IMR-90 (cell line): ENCODE data around the gene PAPLN. TPM values are rescaled to one million over a fixed set of nuclear protein-coding genes. Genes with fewer than 3 reads are reported as not detected.

Experiments
- ATAC-seq: fragments of 200-7000 bp; cut with Tn5 transposase; 2 replicates; pipeline ENCODE4 v1.9.1; 2020; ENCODE audit warnings: low read depth, mild to moderate bottlenecking, moderate library complexity
- BruUV-seq: library from RNA; stranded (reverse); fragments of 400-500 nt; replicated peaks from 2 replicates; lab custom pipeline; 2021; lab: Mats Ljungman, UMichigan
- CTCF ChIA-PET: fragments of 300-600 bp; formaldehyde crosslinking; extraction: SDS; loops from one replicate; lab custom pipeline; 2021; ENCODE audit warnings: antibody characterized with exemption; lab: Yijun Ruan, JAX
- POLR2A ChIA-PET: fragments of 300-600 bp; sonication (Branson Sonifier 250); formaldehyde crosslinking; loops from one replicate; lab custom pipeline; 2022; ENCODE audit warnings: antibody characterized with exemption; ENCODE audit not compliant: unreplicated experiment; lab: Charles Lee
- DNase-seq: peaks from one replicate; pipeline ENCODE4 v3.0.0; 2013
- H2AFZ ChIP-seq: replicated peaks from 2 replicates; pipeline ENCODE3; 2013; ENCODE audit warnings: low read length, mild to moderate bottlenecking; ENCODE audit not compliant: poor library complexity
- H2AK5ac ChIP-seq: 2 replicates; pipeline ENCODE4 v1.6.1; 2013; ENCODE audit warnings: low read depth, low read length, inconsistent platforms
- H2AK9ac ChIP-seq: replicated peaks from 2 replicates; pipeline ENCODE3; 2013; ENCODE audit warnings: mild to moderate bottlenecking, low read depth, low read length, moderate library complexity; ENCODE audit not compliant: poor library complexity
- H2BK120ac ChIP-seq: 2 replicates; pipeline ENCODE4 v1.6.1; 2013; ENCODE audit warnings: low read depth, low read length, inconsistent platforms
- H2BK15ac ChIP-seq: 3 replicates; pipeline ENCODE4 v1.6.1; 2013; ENCODE audit warnings: low read depth, low read length, inconsistent platforms
- H2BK20ac ChIP-seq: 2 replicates; pipeline ENCODE4 v1.6.1; 2013; ENCODE audit warnings: low read depth, mild to moderate bottlenecking, inconsistent platforms, low read length, moderate library complexity
- H2BK5ac ChIP-seq: 2 replicates; pipeline ENCODE4 v1.6.1; 2013; ENCODE audit warnings: mild to moderate bottlenecking, low read depth, low read length, inconsistent platforms; ENCODE audit not compliant: poor library complexity, severe bottlenecking
- H3K14ac ChIP-seq: replicated peaks from 2 replicates; pipeline ENCODE4 v1.6.1; 2013; ENCODE audit warnings: low read depth, low read length, inconsistent platforms
- H3K18ac ChIP-seq: 2 replicates; pipeline ENCODE4 v1.6.1; 2013; ENCODE audit warnings: low read depth, low read length, control low read depth
- H3K23ac ChIP-seq: 2 replicates; pipeline ENCODE4 v1.6.1; 2013; ENCODE audit warnings: low read depth, low read length, inconsistent platforms
- H3K27ac ChIP-seq: 2 replicates; pipeline ENCODE4 v1.5.1; 2013; ENCODE audit warnings: mild to moderate bottlenecking, control low read depth, low read length; ENCODE audit not compliant: insufficient read depth
- H3K27me3 ChIP-seq: 2 replicates; pipeline ENCODE4 v1.6.1; 2013; ENCODE audit warnings: low read length; ENCODE audit not compliant: control insufficient read depth, insufficient read depth
- H3K36me3 ChIP-seq: 2 replicates; pipeline ENCODE4 v1.6.1; 2013; ENCODE audit warnings: low read length, mixed read lengths; ENCODE audit not compliant: control insufficient read depth, insufficient read depth
- H3K4ac ChIP-seq: 2 replicates; pipeline ENCODE4 v1.6.1; 2013; ENCODE audit warnings: low read depth, low read length, inconsistent platforms
- H3K4me1 ChIP-seq: 2 replicates; pipeline ENCODE4 v1.6.1; 2013; ENCODE audit warnings: low read length, mixed read lengths; ENCODE audit not compliant: control insufficient read depth, insufficient read depth
- H3K4me2 ChIP-seq: 2 replicates; pipeline ENCODE4 v1.6.1; 2013; ENCODE audit warnings: low read depth, mild to moderate bottlenecking, control low read depth, low read length, moderate library complexity
- H3K4me3 ChIP-seq: 2 replicates; pipeline ENCODE4 v1.5.1; 2013; ENCODE audit warnings: low read depth, mild to moderate bottlenecking, control low read depth, low read length, moderate library complexity; ENCODE audit not compliant: insufficient read depth
- H3K56ac ChIP-seq: 2 replicates; pipeline ENCODE4 v1.6.1; 2013; ENCODE audit warnings: low read length, inconsistent platforms; ENCODE audit not compliant: insufficient read depth; ENCODE audit errors: extremely low read depth
- H3K79me1 ChIP-seq, 2 experiments: 2 replicates each; pipeline ENCODE4 v1.6.1; 2013; ENCODE audit warnings: low read length in 2 of 2, inconsistent platforms in 1 of 2, low read depth in 1 of 2
- H3K9ac ChIP-seq: 2 replicates; pipeline ENCODE4 v1.6.1; 2013; ENCODE audit warnings: low read depth, low read length, control low read depth
- H3K9me1 ChIP-seq: 2 replicates; pipeline ENCODE4 v1.6.1; 2013; ENCODE audit warnings: low read length, inconsistent platforms; ENCODE audit not compliant: insufficient read depth
- H3K9me3 ChIP-seq: 2 replicates; pipeline ENCODE4 v1.6.1; 2013; ENCODE audit warnings: low read length; ENCODE audit not compliant: control insufficient read depth, insufficient read depth
- H4K20me1 ChIP-seq: 2 replicates; pipeline ENCODE4 v1.6.1; 2013; ENCODE audit warnings: low read length, inconsistent platforms; ENCODE audit not compliant: insufficient read depth
- H4K5ac ChIP-seq: 2 replicates; pipeline ENCODE4 v1.6.1; 2013; ENCODE audit warnings: mild to moderate bottlenecking, low read depth, low read length, control low read depth
- H4K8ac ChIP-seq, 2 experiments: 2 replicates each; pipeline ENCODE4 v1.6.1; 2013; ENCODE audit warnings: low read depth in 2 of 2, low read length in 2 of 2, control low read depth in 1 of 2, inconsistent platforms in 1 of 2
- H4K91ac ChIP-seq: 2 replicates; pipeline ENCODE4 v1.6.1; 2013; ENCODE audit warnings: low read depth, low read length, inconsistent platforms; ENCODE audit not compliant: insufficient read depth
- CEBPB ChIP-seq: IDR thresholded peaks from 2 replicates; pipeline ENCODE4 v1.6.1; 2012; ENCODE audit warnings: low read depth, low read length, improper control_type of control experiment
- CHD1 ChIP-seq: IDR thresholded peaks from 2 replicates; pipeline ENCODE4 v1.6.1; 2012; ENCODE audit warnings: low read depth, low read length, improper control_type of control experiment
- ELK1 ChIP-seq: fragments of 150-350 bp; IDR thresholded peaks from 2 replicates; pipeline ENCODE4 v1.6.1; 2016; ENCODE audit warnings: low read depth, mild to moderate bottlenecking, low read length, moderate library complexity, borderline replicate concordance
- FOS ChIP-seq: fragments of 150-350 bp; IDR thresholded peaks from 2 replicates; pipeline ENCODE4 v1.6.1; 2016; ENCODE audit warnings: low read depth, low read length
- MAZ ChIP-seq: IDR thresholded peaks from 2 replicates; pipeline ENCODE4 v1.6.1; 2012; ENCODE audit warnings: low read depth, mild to moderate bottlenecking, low read length, improper control_type of control experiment, moderate library complexity, borderline replicate concordance
- MXI1 ChIP-seq: IDR thresholded peaks from 2 replicates; pipeline ENCODE4 v1.6.1; 2012; ENCODE audit warnings: low read depth, mild to moderate bottlenecking, low read length, moderate library complexity, borderline replicate concordance
- NFE2L2 ChIP-seq: fragments of 150-350 bp; IDR thresholded peaks from 2 replicates; pipeline ENCODE4 v1.6.1; 2016; ENCODE audit warnings: low read depth, mild to moderate bottlenecking, low read length
- POLR2A ChIP-seq: IDR thresholded peaks from 2 replicates; pipeline ENCODE4 v1.6.1; 2012; ENCODE audit warnings: mild to moderate bottlenecking, low read depth, low read length
- RAD21 ChIP-seq: IDR thresholded peaks from 2 replicates; pipeline ENCODE4 v1.6.1; 2012; ENCODE audit warnings: low read length, improper control_type of control experiment
- RCOR1 ChIP-seq: IDR thresholded peaks from 2 replicates; pipeline ENCODE4 v1.6.1; 2012; ENCODE audit warnings: mild to moderate bottlenecking, low read length, improper control_type of control experiment; ENCODE audit not compliant: insufficient replicate concordance
- SMC3 ChIP-seq: fragments of 150-350 bp; IDR thresholded peaks from 2 replicates; pipeline ENCODE4 v1.6.1; 2016; ENCODE audit warnings: low read depth, mild to moderate bottlenecking, antibody characterized with exemption, low read length, moderate library complexity
- USF2 ChIP-seq: fragments of 150-350 bp; IDR thresholded peaks from 2 replicates; pipeline ENCODE4 v1.6.1; 2017; ENCODE audit warnings: mild to moderate bottlenecking, antibody characterized with exemption, low read length, low read depth
- WGBS, 2 experiments: methylation state at CpG; one replicate each; pipeline versions ENCODE4 v1.1.5 to v1.1.7; 2013; ENCODE audit warnings: missing lambda C conversion rate in 2 of 2; ENCODE audit not compliant: insufficient read length in 1 of 2; ENCODE audit errors: extremely low coverage in 2 of 2; 5-methylcytosine and 5-hydroxymethylcytosine counted together
- dilution Hi-C: fragments of 300-500 bp; cut with HindIII; formaldehyde crosslinking; loops from one replicate; pipeline ENCODE4 v1.14.3; 2018; ENCODE audit warnings: low sequenced_read_pairs; ENCODE audit not compliant: unreplicated experiment
- in situ Hi-C: fragments of 300-500 bp; cut with MboI; formaldehyde crosslinking; loops from 3 replicates; pipeline ENCODE4 v1.14.3; 2019; ENCODE audit warnings: low sequenced_read_pairs, inconsistent platforms, mixed read lengths
- intact Hi-C: fragments of 100-400 bp; cut with micrococcal nuclease; formaldehyde crosslinking; loops from 2 replicates; pipeline ENCODE4 v1.10.0; 2022
- polyA plus RNA-seq, 3 experiments: library from polyadenylated mRNA; depleted of rRNA; stranded (reverse); fragments of >200 nt; gene quantifications; 2 replicates each; pipeline ENCODE4 v1.2.3, GENCODE V29; 2012; ENCODE audit warnings: low replicate concordance in 1 of 3
- total RNA-seq: library from RNA; depleted of rRNA; stranded (reverse); fragments of >200 nt; gene quantifications from 2 replicates; pipeline ENCODE4 v1.2.3, GENCODE V29; 2012
- TF ChIP-seq, protein P1 (sequence below): conservative IDR thresholded peaks from 2 replicates; pipeline ENCODE4 v1.5.1; 2012; ENCODE audit warnings: mild to moderate bottlenecking, low read depth, low read length, improper control_type of control experiment

The PAPLN gene
- total and polyA plus RNA-seq, 2 of the 4 experiments (the other 2 are of a cell fraction) = 0.36 to 1.2 TPM

DNA sequence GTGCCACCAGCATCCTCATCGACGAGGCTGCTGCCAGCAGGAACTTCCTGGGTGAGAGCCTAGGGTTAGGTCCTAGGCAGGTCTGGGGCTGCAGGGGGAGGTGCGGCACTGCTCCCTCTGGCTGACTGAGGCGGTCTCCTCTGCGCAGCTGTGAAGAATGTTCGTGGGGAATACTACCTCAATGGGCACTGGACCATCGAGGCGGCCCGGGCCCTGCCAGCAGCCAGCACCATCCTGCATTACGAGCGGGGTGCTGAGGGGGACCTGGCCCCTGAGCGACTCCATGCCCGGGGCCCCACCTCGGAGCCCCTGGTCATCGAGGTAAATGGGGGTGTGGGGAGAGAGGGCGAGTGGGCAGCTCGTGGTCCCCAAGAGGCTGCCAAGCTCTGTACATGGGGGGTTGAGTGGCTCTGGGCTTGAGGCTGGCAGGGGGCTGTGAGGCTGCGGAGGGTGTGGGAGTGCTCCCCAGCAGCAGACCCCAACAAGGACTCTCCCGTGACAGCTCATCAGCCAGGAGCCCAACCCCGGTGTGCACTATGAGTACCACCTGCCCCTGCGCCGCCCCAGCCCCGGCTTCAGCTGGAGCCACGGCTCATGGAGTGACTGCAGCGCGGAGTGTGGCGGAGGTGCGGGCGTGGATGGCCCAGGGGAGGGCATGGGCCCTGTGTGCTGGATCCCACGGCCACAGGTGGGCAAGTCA is 14.4 kb downstream of the PAPLN start:
- H3K4me2 ChIP-seq = no peak overlapping the region
- no peak overlapping the region for H2AK5ac ChIP-seq
- ATAC-seq = no peak
- 0 out of 2 replicates have a peak, but pooled peaks cover 3% of the 10 kb centered on the region for H3K9me1 ChIP-seq
- WGBS, 2 experiments = 90% methylated on average over 2 of the region's 30 CpGs; no CpG with 5 or more reads in 1 of the 2 experiments
- H3K79me1 ChIP-seq = no peaks in the 10 kb centered on the region
- H3K18ac ChIP-seq = no peak overlapping the region
- H3K27ac ChIP-seq = no peak overlapping the region
- ChIA-PET CTCF (no interaction called here), POLR2A (no interaction called here)
- no peak overlapping the region for H3K4me3 ChIP-seq
- no TSS peak for BruUV-seq
- H2BK20ac ChIP-seq = no peak overlapping the region
- dilution Hi-C loops = no loop called here
- no peak overlapping the region for H2AFZ ChIP-seq
- H3K4ac ChIP-seq = no peak overlapping the region
- H4K5ac ChIP-seq = no peak overlapping the region
- no peak overlapping the region for H2BK5ac ChIP-seq
- H3K14ac ChIP-seq = no peak overlapping the region
- H2AK9ac ChIP-seq = no peak overlapping the region
- no peaks in the 10 kb centered on the region for H3K4me1 ChIP-seq
- H4K8ac ChIP-seq = no peak overlapping the region
- no peak overlapping the region for H2BK15ac ChIP-seq
- in situ Hi-C loops = no loop called here
- no peak overlapping the region for H4K91ac ChIP-seq
- H4K20me1 ChIP-seq = no peaks in the 10 kb centered on the region
- DNase-seq = no peak
- H2BK120ac ChIP-seq = no peak overlapping the region
- no peaks in the 10 kb centered on the region for H3K36me3 ChIP-seq
- no peak overlapping the region for H3K9ac ChIP-seq
- H3K56ac ChIP-seq = no peak overlapping the region
- no peaks in the 10 kb centered on the region for H3K27me3 ChIP-seq
- H3K9me3 ChIP-seq = no peaks in the 10 kb centered on the region
- TF ChIP-seq NFE2L2 (no peak), MAZ (no peak), USF2 (no peak), CEBPB (no peak), FOS (no peak), RAD21 (no peak), POLR2A (no peak), RCOR1 (no peak), SMC3 (no peak), ELK1 (no peak), MXI1 (no peak), CHD1 (no peak)
- TF ChIP-seq, protein P1, sequence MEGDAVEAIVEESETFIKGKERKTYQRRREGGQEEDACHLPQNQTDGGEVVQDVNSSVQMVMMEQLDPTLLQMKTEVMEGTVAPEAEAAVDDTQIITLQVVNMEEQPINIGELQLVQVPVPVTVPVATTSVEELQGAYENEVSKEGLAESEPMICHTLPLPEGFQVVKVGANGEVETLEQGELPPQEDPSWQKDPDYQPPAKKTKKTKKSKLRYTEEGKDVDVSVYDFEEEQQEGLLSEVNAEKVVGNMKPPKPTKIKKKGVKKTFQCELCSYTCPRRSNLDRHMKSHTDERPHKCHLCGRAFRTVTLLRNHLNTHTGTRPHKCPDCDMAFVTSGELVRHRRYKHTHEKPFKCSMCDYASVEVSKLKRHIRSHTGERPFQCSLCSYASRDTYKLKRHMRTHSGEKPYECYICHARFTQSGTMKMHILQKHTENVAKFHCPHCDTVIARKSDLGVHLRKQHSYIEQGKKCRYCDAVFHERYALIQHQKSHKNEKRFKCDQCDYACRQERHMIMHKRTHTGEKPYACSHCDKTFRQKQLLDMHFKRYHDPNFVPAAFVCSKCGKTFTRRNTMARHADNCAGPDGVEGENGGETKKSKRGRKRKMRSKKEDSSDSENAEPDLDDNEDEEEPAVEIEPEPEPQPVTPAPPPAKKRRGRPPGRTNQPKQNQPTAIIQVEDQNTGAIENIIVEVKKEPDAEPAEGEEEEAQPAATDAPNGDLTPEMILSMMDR = no peak
- intact Hi-C loops = no loop called here
- H3K23ac ChIP-seq = no peak overlapping the region
